HEK293 (cell line): Measurements from ENCODE around the gene ASIC1.

Experiments
- CTCF ChIA-PET: fragments of 350-600 bp; formaldehyde crosslinking; extraction: SDS; loops from one replicate; lab custom pipeline; 2021; ENCODE audit warnings: antibody characterized with exemption; lab: Yijun Ruan, JAX
- POLR2A ChIA-PET: fragments of 300-600 bp; formaldehyde crosslinking; extraction: SDS; loops from one replicate; lab custom pipeline; 2020; ENCODE audit warnings: antibody characterized with exemption, inconsistent platforms; lab: Yijun Ruan, JAX
- H3K27ac ChIP-seq: fragments of 200-500 bp; sonication (Bioruptor generic); 2 replicates; pipeline ENCODE4 v1.5.1; 2014; ENCODE audit warnings: low read depth, low read length, control low read depth, inconsistent platforms; ENCODE audit errors: extremely low read depth
- H3K36me3 ChIP-seq, 2 experiments: fragments of 200-500 bp in 1 of 2; sonication (Bioruptor generic) in 1 of 2; 1 replicate in 1 of 2; 2 replicates in 1 of 2; pipeline ENCODE4 v1.5.1; 2014 to 2017; ENCODE audit warnings: inconsistent platforms in 2 of 2, low read length in 2 of 2; ENCODE audit not compliant: control insufficient read depth in 2 of 2, insufficient read depth in 1 of 2
- H3K4me1 ChIP-seq: fragments of 200-500 bp; sonication (Bioruptor generic); 2 replicates; pipeline ENCODE4 v1.5.1; 2014; ENCODE audit warnings: mild to moderate bottlenecking, low read length, inconsistent platforms; ENCODE audit not compliant: control insufficient read depth, insufficient read depth
- H3K4me3 ChIP-seq: 2 replicates; pipeline ENCODE4 v1.5.1; 2011; ENCODE audit warnings: low read depth, mild to moderate bottlenecking, control low read depth, low read length, moderate library complexity
- H3K9me3 ChIP-seq: fragments of 200-500 bp; sonication (Bioruptor generic); 2 replicates; pipeline ENCODE4 v1.5.1; 2014; ENCODE audit warnings: low read depth, low read length, inconsistent platforms; ENCODE audit not compliant: control insufficient read depth, insufficient read depth
- HOXA7 ChIP-seq: sonication (generic); formaldehyde crosslinking; IDR thresholded peaks from 2 replicates; pipeline ENCODE4 v1.8.1; 2022; ENCODE audit warnings: missing genetic modification reagents, borderline replicate concordance
- KLF7 ChIP-seq: fragments of 450-650 bp; formaldehyde crosslinking; IDR thresholded peaks from 2 replicates; pipeline ENCODE4 v1.5.1; 2016; ENCODE audit warnings: missing biosample characterization, missing genetic modification characterization, borderline replicate concordance
- KLF9 ChIP-seq: fragments of 450-650 bp; formaldehyde crosslinking; IDR thresholded peaks from 2 replicates; pipeline ENCODE4 v1.5.1; 2016; ENCODE audit warnings: missing biosample characterization, missing genetic modification characterization, low read depth
- PATZ1 ChIP-seq: fragments of 450-650 bp; formaldehyde crosslinking; IDR thresholded peaks from 2 replicates; pipeline ENCODE4 v1.5.1; 2016; ENCODE audit warnings: missing biosample characterization, missing genetic modification characterization
- PRDM10 ChIP-seq: fragments of 450-650 bp; formaldehyde crosslinking; IDR thresholded peaks from 2 replicates; pipeline ENCODE4 v1.5.1; 2016; ENCODE audit warnings: missing biosample characterization, missing genetic modification characterization
- ZBTB17 ChIP-seq: fragments of 450-650 bp; formaldehyde crosslinking; IDR thresholded peaks from 2 replicates; pipeline ENCODE4 v1.5.1; 2016; ENCODE audit warnings: missing biosample characterization, missing genetic modification characterization
- ZNF169 ChIP-seq: fragments of 450-650 bp; formaldehyde crosslinking; IDR thresholded peaks from 2 replicates; pipeline ENCODE4 v1.5.1; 2016; ENCODE audit warnings: missing biosample characterization, missing genetic modification characterization
- ZNF19 ChIP-seq: fragments of 450-650 bp; formaldehyde crosslinking; IDR thresholded peaks from 2 replicates; pipeline ENCODE4; 2016; ENCODE audit warnings: missing biosample characterization, missing genetic modification characterization, low read depth
- ZNF223 ChIP-seq: fragments of 450-650 bp; formaldehyde crosslinking; IDR thresholded peaks from 2 replicates; pipeline ENCODE4 v1.5.1; 2016; ENCODE audit warnings: missing biosample characterization, missing genetic modification characterization
- ZNF341 ChIP-seq: fragments of 450-650 bp; formaldehyde crosslinking; IDR thresholded peaks from 2 replicates; pipeline ENCODE4; 2016; ENCODE audit warnings: low read depth, missing biosample characterization, missing genetic modification characterization
- ZNF366 ChIP-seq: fragments of 450-650 bp; formaldehyde crosslinking; conservative IDR thresholded peaks from 2 replicates; pipeline ENCODE4 v1.5.1; 2016; ENCODE audit warnings: missing biosample characterization, missing genetic modification characterization
- ZNF398 ChIP-seq: fragments of 450-650 bp; formaldehyde crosslinking; IDR thresholded peaks from 2 replicates; pipeline ENCODE4 v1.5.1; 2017; ENCODE audit warnings: missing biosample characterization, missing genetic modification characterization
- ZNF501 ChIP-seq: fragments of 450-650 bp; formaldehyde crosslinking; IDR thresholded peaks from 2 replicates; pipeline ENCODE4 v1.5.1; 2016; ENCODE audit warnings: missing biosample characterization, missing genetic modification characterization
- ZNF544 ChIP-seq: fragments of 450-650 bp; formaldehyde crosslinking; IDR thresholded peaks from 2 replicates; pipeline ENCODE4 v1.5.0; 2017; ENCODE audit warnings: missing biosample characterization, missing genetic modification characterization
- ZNF560 ChIP-seq: fragments of 450-650 bp; formaldehyde crosslinking; IDR thresholded peaks from 2 replicates; pipeline ENCODE4 v1.5.1; 2017; ENCODE audit warnings: missing biosample characterization, missing genetic modification characterization, borderline replicate concordance
- ZNF571 ChIP-seq: fragments of 450-650 bp; formaldehyde crosslinking; IDR thresholded peaks from 2 replicates; pipeline ENCODE4 v1.5.0; 2017; ENCODE audit warnings: missing biosample characterization, missing genetic modification characterization
- ZNF654 ChIP-seq: fragments of 450-650 bp; formaldehyde crosslinking; IDR thresholded peaks from 2 replicates; pipeline ENCODE4 v1.5.1; 2016; ENCODE audit warnings: low read depth, missing biosample characterization, missing genetic modification characterization

ASIC1 gene

GRCh38 chr12:50055831-50056638, 1.4 kb upstream of the ASIC1 start (continued):
- peak; percentile 56 for TF ChIP-seq ZBTB17 (tag by site-specific recombination)
- peak; percentile 65 for TF ChIP-seq PATZ1 (tag by site-specific recombination)
- peak; percentile 92 for TF ChIP-seq ZNF654
- no peak for TF ChIP-seq ZNF169 (tag by site-specific recombination)
- peak; percentile 63; the same call in 1 of the 2 replicates for TF ChIP-seq ZNF501
- TF ChIP-seq ZNF398 (tag by site-specific recombination), result no peak

GRCh38 chr12:50056639-50056976, 788 bp upstream of the ASIC1 start:
- peaks cover 0 to 26% of the 10 kb centered on the region in 2 experiments; a peak in 1 of 3 replicates for H3K36me3 ChIP-seq
- no peaks in the 10 kb centered on the region; the same call in 1 of the 2 replicates for H3K4me1 ChIP-seq
- no peak overlapping the region for H3K27ac ChIP-seq
- H3K9me3 ChIP-seq, result no peaks in the 10 kb centered on the region
- peak overlapping the region; percentile 63 for H3K4me3 ChIP-seq
- ChIA-PET CTCF (interaction anchor here (0.6 to 4.5 kb wide), 25 partner anchors 9 to 287 kb away, joined by 3 to 67 read pairs (median 6); partner anchors contain the start of gene RACGAP1), POLR2A (interaction anchor here (1.0 kb wide), 1 partner anchor 190 kb away, joined by 3 read pairs; no protein-coding TSS in a partner anchor)
- TF ChIP-seq ZNF366 (tag by site-specific recombination), result 0 out of 2 replicates have a peak, but pooled peaks have one; percentile 25
- TF ChIP-seq ZNF544 (tag by site-specific recombination), result no peak

GRCh38 chr12:50057896-50058670, 687 bp downstream of the ASIC1 start:
- POLR2A ChIA-PET, result no interaction called here
- H3K36me3 ChIP-seq, result peaks cover 0 to 33% of the 10 kb centered on the region in 2 experiments; a peak in 1 of 3 replicates
- CTCF ChIA-PET, result interaction anchor here (0.9 to 5.1 kb wide), 6 partner anchors 12 to 191 kb away, joined by 3 to 40 read pairs (median 8); no protein-coding TSS in a partner anchor
- no peaks in the 10 kb centered on the region for H3K9me3 ChIP-seq
- H3K4me1 ChIP-seq, result no peaks in the 10 kb centered on the region; the same call in 1 of the 2 replicates
- H3K27ac ChIP-seq, result peak overlapping the region; percentile 62; the same call in 1 of the 2 replicates
- peak overlapping the region; percentile 63 for H3K4me3 ChIP-seq
- peak; percentile 80 for TF ChIP-seq ZNF398 (tag by site-specific recombination)
- no peak for TF ChIP-seq ZNF223 (tag by site-specific recombination)
- TF ChIP-seq HOXA7, result no peak
- no peak for TF ChIP-seq ZNF19
- TF ChIP-seq ZNF341 (tag by site-specific recombination), result peak; percentile 70
- peak; percentile 26; the same call in 1 of the 2 replicates for TF ChIP-seq KLF9 (tag by site-specific recombination)
- TF ChIP-seq KLF7 (tag by site-specific recombination), result no peak
- TF ChIP-seq ZNF571 (tag by site-specific recombination), result no peak
- TF ChIP-seq ZNF560 (tag by site-specific recombination), result no peak
- TF ChIP-seq PATZ1 (tag by site-specific recombination), result peak; percentile 46
- 0 out of 2 replicates have a peak, but pooled peaks have one; percentile 21 for TF ChIP-seq PRDM10 (tag by site-specific recombination)
